ENCODE measurements around the gene ELMO2.

Gene ELMO2

DNA sequence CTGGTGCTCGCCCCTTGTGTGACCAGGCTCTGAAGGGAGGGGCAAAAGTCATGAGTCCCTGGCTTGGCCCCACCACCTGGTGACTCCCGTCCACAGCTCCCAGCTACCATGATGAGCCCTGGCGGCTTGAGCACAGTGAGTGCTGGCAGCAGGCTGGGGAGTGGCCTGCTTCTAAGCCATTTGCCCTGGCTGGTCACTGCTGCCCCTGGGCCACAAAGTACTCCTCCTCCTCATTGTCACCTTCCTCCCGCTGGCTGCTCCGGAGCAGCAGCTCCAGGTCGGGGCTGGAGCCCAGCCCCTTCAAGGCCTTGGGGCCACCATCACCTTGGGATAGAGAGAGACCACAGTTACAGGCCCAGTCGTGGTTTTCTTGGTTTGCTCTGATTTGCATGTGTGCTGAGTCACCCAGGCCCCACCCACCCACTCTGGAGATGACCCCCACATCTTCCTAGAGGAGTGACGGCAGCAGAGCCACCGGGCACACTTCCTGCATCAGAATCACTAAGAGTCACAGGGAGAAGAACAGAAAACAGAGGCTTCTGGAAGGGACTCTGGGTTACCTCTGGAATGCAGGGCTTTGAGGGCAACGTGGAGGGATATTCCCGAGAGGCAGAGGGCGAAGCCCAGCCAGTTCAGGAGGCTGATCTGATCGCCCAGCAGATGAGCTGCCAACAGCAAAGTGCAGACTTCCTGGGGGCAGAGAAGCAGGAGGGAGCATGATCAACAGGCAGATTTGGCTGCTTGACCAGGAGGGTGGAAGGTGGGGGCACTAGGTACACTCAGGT is 56.0 kb downstream of the ELMO2 start:
- peak; percentile 41 for DNase-seq

DNA sequence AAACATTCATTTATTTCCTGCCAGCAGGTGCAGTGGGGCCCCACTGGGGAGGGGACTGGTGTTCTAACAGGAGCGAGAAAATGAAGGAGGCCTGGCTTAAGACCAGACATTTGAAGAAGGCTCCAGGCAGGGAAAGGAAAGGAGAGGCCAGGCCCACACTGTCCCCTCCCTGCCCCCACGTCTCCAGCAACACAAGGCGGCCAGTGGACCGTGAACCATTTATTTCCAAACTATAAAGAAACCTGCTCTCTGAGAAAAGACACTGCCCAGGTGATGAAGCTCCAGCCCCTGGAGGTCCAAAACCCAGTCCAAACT is 56.7 kb downstream of the ELMO2 start:
- no peak for DNase-seq

DNA sequence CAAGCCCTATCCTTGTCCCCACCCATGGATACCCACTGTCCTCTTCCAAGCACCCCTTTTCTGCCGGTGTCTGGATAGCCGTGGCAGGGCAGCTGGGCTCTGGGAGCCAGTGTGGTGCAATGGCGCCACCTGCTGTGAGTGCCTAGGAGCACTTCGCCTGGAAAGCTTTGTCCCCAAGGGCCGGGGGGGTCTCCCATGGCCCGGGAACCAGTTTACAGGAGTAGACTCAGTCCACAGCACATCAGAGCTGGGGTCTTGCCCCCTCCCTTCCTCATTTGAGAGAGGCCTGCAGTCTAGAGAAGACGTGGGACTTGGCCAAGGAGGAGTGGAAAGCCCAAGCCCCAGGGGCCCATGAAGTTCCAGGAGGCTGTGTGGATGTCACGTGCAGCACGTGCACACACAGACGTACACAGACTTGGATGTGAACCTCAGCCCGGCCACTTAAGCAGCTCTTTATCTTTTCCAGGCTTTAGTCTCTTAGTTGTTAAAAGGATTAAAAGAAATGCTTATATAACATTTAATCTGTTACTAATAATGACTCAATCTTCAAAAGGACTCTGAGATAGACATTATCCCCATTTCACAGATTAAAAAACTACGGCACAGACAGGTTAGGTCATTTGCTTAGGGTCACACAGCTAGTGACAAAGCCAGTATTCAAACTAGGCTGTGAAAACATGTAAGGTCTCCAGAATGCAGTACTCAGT is 57.2 kb downstream of the ELMO2 start:
- DNase-seq, result peak; percentile 60

DNA sequence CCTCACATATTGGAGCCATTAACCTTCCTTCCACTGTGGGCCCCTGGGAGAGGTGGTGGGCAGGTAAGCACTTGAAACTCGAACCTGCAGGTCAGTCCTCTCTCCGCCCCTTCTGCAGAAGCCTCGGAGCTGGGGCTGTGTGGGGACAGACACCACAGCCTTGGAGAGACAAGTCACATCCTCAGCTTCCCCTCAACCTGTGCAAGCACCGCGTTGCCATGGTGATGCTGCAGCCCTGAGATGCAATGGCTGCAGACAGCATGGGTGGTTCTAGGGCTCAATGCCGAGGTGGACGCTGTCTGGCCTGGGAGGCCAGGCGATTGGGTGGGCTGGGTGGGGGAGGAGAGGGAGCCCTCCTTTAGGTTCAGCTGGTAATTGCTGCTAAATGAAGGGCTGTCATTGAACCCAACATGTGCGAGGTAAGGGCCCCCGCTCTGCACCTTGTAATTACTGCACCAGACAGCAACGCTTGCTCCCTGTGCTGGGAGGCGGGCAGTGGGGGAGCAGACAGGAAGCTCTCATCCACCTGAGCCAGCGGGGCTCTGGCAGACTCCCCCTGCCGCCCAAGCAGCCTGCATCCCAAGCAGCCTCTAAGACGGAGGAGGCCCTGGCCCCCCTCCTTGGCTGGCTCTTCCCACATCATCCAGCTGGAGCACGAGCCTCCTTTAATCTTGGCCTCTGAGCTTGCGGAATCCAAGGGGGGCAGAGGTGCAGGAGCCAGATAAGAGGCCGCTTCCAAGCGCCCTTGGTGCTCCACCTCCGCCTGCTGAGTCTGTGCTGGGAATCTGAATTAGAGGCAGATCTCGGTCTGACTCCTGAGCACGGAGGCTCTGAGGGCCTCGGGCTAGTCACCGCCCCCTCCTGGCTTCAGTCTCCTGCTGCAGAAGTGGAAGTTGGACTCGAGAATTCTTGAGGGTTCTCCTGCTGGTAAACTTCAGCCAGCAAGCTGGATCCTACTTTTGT is 58.3 kb downstream of the ELMO2 start:
- no peak for DNase-seq

DNA sequence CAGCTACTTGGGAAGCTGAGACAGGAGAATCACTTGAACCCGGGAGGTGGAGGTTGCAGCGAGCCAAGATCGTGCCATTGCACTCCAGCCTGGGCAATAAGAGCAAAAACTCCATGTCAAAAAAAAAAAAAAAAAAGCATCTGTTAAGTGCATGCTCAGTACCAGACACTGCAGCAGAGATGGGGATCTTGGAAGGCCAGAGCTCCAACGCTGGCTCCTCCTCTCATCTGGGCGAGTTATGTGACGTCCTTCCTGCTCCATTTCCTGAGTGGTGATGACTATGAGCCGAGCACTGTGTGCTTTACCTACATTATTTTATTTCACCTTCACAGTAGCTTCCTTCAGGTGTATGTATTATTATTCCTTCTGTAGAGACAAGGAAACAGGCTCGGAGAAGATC is 59.6 kb downstream of the ELMO2 start:
- no peak for DNase-seq

DNA sequence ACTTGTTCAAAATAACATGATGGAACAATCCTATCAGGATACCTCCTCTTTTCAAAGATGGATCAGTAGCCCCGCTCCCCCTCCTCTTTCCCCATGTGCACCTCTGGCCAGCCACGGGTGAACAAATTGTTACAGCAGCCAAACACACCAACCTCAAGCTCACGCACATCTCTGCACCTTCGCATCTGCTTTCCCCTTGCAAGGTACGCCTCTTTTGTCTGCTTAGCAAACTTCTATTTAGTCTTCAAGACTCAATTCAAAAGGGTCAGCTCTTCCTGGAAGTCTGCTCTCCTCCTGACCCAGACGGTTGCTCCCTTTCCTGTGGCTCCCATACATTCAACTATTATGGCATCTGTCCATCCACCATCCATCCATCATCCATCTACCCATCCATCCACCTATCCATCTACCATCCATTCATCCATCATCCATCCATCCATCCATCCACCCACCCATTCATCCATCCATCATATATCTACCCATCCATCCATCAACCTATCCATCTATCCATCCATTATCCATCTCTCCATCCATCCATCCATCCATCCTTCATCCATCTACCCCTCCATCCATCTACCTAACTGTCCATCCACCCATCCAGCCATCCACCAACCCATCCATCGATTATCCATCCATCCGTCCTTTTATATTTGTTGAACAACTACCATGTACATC is 61.8 kb downstream of the ELMO2 start:
- no peak for DNase-seq

DNA sequence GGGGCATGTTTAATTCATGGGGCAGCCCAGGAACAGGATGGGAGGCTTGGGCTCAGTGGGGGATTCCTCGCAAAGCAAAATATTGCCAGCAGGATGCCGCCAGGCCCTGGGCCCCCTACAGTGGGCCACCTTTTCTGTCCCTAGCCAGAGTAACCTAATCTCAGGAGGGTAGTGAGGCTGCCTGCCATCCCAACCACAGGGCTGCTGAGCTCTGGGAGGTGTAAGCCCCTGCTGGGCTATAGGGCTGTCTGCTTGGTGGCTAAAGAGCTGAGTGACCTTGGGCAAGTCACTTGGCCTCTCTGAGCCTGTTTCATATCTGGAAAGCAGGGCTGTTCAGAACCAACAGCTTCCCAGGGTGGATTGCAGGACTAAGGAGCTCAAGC is 62.4 kb downstream of the ELMO2 start:
- DNase-seq, result no peak

DNA sequence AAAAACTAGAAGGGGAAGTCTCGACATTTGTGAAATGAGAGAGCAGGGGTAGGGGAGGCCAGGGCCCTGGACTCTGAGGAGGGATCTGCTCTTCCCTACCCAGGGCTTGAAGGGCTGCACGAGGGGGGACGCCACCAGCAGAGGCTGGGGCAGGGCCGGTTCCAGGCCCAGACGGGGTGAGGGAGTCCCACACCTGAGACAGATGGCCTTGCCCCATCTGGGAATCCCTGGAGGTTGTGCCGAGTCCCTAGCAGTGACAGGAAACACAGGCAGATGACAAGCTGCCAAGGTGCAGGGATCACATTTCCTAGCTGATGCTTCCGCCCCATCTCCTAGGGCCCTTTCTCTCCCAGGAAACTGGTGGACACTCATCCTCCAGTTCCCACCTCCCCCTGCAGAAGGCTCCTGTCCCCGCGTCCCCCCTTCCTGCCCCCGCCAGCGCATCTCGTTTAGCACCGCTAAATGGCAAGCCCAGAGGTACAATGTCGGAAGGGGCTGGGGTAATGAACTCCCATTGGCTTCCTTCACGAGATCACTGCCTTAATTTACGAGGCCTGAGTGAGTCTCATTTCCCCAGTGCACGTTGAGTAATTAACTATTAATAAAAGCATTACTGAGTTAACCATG is 63.0 kb downstream of the ELMO2 start:
- no peak for DNase-seq

DNA sequence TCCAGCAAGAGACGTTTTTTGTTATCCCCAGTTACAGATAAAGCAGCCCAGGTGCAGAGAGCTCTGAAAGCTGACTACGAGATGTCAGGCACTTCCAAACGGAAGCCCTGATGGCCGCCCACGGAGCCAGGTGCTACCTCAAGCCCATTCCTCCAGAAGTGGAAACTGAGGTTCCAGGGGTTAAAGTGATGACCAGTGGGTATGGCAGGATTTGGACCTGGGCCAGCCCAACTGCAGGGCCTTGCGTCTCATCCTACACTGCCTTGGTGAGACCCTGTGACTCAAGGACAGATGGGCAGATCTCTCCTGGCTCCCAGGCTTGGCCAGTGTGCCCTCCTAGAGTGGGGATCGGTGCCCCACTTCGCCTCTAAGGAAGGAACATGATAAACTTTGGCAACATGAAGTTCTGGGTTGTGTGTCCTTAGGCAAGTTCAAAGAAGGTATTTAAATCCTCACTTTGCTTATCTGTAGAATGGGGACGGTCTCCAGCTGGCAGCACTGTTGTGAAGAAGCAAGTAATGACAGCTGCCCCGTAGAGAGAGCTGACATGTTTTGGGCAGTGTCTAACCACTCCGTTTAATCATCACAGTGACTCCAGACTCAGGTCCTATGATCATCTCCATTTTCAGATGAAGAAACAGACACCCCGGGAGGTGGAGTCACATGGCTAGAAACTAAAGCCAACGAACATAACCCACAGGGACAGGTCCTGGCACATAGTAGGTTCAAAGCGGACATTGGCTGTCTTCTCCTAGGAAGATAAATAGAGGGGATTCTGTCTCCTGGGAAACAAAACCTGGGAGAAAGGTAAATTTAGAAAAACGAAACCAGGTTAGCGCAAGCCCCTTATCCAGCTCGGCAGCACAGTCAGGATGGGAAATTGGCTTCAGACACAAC is 63.7 kb downstream of the ELMO2 start:
- DNase-seq, result no peak

DNA sequence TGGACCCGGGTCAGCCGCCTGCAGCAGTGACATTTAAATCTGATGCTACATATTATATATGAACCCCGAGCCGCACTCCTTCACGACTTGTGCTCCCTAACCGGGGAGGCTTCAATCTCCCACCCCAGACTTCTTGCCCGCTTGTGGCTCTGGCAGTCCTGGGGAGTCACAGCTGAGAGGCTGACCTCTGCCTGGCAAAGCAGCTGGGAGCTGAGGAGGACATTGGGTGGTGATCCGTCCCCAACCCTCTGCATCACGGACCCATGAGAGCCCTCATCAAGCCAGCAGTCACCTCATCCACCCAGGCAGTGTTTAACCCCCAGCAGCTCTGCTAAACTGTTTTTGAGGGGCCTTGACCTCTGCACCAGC is 64.4 kb downstream of the ELMO2 start:
- DNase-seq, result no peak

DNA sequence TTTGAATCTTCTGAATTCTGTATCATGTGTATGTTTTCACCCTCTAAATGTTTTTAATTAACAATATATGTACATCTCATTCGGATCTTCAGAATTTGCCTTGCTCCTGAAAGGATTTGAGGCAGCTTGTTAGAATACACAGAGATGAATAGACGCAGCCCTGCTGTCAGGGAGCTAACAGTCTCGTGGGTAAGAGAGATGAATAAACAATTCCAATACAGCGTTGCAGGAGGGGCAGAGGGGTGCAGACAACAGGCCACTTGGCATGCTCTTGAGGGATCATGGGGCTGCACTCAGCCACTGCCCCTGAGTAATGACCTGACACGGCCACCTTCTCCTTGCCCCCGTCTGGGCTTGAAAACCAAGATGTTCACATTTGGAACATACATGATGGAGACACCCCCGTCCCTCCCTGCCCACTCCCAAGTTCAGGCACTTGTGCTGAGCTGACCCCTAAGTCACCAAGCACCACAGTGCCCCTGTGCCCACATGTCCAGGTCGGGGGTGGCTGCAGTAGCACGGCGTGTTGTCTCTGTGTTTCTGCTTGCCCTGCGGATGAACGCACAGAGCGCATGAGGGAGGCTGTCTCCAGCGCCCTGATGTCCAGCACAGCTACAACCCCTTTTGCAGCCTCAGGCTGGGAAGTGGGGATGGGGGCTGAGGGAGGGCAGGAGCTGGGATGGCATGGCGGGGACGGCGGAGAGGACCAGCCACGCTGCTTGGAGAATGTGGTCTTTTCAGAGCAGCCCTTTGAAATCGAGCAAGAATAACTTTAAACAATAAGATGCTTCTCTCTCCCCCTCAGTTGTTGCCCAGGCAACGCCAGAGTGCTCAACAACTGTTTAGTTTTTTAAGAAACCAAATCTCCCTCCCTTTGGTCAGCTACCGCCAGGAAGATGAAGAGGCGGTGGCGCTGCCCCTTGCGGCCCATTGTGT is 65.1 kb downstream of the ELMO2 start:
- DNase-seq, result no peak

DNA sequence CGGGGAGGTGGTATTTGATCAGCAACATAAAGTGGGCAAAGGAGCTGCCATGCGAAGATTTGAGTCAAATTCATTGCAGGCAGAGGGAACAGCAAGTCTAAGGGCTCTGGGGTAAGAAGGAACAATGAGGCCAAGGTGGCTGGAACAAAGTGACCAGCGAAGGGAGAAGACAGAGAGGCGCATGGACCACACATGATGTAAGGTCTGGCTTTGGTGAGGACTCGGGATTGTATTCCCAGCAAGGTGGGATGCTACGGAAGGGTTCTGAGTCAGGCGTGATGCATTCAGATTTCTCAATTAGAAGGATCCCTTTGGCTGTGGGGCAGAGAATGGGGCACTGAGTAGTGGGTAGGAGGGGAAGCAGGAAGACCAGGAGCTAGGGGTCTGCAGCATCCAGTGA is 67.4 kb downstream of the ELMO2 start:
- DNase-seq, result no peak

DNA sequence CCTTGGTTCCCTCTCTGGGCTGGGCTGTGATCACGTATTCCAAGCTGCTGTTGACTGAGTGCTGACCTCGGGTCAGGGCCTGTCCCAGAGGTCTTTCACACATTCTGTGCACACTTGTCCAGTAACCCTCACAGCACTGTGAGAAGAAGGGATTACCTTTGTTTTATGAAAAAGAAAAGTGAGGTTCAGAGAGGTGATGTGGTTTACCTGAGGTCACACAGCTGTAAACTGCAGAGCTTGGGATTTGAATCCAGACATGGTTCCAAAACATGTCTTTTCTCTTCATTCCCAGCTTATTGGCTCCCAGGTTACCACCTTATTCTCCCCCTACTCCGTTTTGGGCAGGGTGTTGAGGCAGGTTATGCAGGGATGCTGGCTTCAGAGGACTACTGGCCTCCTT is 69.7 kb downstream of the ELMO2 start:
- DNase-seq, result no peak

DNA sequence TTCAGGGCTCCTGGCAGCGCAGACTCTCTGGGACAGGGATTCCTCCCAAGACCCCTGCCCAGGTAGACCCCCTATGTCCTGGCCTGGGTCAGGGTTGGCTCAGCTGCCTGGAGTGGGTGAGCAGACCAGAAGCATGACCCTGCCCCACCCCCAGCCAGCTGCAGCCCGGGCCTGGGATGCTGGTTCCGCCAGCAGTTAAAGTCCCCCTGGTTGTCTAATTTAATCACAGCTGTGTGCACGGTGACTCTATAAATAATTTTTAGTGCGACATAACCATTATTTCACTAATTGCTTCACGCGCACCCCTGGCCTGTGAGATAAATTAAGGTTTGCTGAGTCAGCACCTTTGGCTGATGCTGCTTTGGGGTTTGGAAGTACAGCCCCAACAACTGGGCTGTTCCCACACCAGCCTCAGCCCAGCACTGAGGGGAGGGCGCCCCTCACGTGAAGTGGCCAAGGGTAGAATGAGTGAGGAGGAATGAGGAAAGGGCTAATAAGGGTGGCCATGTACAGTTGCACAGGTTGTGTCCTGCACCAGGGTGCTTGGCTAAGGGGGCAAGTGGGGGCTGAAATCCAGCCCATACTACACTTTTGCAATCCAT is 72.0 kb downstream of the ELMO2 start:
- no peak for DNase-seq

DNA sequence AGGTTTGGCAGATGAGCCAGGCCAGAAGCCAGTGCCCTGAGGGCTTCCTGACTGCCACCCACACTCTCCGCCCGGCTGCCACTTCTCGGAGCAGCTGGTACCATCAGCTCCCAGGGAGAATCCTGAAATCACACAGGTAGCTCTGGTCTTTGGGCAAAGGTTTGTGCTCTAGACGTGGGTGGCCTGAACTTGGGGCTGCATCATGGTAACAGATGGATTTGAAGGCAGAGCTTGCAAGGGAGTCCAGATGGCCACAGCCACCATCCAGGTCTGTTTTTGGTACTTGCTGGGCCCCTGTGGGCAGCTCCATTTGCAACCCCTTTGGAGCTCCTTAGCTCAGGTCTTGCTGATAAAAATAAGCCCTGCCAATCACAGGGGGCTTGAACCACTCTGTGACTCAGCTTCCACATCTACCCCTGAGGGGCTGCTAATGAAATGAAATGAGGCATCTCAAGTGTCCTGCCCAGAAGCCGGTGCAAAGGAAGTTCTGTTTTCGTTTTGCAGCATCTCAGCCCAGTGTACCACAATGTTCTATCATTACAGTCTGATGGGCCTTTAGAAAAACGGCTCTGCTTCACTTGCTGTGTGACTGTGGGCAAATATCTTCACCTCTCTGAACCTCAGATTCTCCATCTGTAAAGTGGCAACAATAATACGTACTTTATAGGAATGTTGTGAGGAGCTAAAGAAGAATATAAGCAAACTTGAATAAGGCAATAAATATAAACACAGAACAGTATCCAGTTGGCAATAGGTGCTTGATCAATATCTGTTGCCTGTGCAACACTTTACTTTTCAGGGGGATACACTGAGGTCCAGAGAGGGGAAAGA is 73.0 kb downstream of the ELMO2 start:
- no peak for DNase-seq

DNA sequence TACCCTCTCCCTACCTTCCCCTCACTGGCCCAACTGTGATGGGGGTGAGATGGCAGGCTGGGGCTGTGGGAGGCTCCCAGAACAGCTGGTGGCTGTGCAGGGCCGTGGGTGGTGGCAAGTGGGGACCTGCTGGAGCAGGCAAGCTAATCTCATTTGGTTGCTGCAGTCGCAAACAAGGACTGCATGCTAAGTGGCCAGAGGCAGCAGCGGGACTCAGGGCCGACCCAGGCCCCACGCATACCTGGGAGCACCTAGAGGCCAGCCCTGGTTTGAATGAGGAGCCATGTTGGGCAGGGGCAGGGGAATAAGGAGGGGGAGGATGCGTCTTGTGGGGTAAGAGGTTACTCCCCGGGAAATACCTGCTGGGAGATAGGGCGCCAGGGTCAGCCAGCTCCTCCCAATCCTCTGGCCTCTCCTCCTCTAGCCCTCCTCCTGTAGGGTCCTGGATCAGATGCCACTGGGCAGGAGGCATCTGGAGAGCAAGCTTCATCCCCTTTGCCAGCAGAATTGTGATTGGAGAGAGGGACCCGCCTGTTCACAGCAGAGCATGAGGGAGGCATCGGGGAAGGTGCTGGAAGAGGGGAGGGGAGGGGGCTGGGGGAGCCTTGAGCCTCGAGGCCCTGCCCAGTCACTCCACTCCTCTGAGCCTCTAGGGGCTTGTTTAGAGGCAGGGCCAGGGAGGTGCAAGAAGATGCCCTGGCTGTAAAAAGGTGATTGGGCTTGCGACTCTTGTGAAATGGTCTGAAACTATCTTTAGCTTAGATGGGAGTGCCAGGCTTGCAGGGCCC is 73.8 kb downstream of the ELMO2 start:
- no peak for DNase-seq

DNA sequence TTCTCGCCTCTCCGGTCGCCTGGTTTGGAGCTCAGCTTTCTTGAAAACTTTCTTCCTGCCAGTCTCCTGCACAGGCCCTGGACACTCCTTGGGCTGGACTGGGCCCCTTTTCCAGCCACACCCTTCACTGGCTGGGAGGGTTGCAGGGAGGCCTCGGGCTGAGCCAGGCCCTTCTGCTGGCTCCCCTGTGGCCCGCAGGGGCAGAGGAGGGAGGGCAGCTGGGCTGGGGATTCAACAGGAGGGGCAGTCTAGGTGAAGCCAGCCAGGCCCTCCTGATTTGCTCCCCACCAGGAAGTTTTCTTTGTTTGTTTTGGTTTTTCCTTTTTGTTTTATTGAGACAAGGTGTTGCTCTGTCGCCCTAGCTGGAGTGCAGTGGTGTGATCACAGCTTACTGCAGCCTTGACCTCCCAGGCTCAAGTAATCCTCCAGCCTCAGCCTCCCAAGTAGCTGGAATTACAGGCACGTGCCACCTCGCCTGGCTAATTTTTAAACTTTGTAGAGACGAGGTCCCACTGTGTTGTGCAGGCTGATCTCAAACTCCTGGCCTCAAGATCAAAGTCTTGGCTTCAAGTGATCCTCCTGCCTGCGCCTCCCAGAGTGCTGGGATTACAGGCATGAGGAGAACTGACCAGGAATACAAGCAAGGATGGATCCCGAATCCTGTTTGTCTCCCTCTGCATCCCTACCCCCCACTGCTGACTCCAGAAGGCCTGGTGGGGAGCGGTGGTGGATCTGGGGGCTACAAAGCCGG is 74.6 kb downstream of the ELMO2 start:
- DNase-seq, result no peak
